GM18520 (cell line): ENCODE results near the gene RIMKLB.

Experiments
- ATAC-seq: cut with Tn5 transposase; IDR thresholded peaks from one replicate; pipeline ENCODE4 v1.9.1; 2021; ENCODE audit not compliant: unreplicated experiment

The RIMKLB gene

GRCh38 chr12:8697476-8698131 lies at the start of gene RIMKLB:
TSS of gene RIMKLB (plus strand) at chr12:8697991. CDS start at chr12:8713867, 15,876 bp downstream.
- ATAC-seq = peak; percentile 49

DNA sequence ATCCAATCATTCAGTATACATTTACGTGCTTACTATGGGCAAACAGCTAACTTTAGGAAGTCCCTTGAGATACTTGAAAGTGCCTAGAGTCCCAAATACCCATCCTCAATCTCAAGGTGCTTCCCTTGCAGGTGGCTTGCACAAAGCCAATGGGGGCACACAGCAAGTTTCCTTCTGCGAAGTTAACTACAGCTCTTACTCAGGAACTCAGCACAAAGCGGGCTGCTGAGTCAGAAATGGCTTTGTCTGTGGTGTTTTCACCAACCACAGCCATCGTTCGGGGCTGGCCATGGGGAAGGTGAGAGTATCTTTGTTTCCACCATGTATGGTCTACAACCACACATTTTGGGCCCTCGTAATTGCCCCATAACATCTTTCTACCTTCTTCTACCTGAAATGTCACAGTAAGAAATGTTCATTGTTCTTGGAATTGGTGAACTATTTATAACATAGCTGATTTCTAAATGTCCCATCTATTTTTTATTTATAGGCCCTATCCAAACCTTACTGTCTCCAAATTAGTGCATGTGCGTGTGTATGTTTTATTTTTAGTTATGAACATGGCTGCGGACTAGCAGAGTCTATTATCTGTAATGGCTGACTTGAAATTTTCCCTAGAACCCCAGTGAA lies 49.1 kb upstream of the RIMKLB start:
- ATAC-seq = peak; percentile 67

DNA sequence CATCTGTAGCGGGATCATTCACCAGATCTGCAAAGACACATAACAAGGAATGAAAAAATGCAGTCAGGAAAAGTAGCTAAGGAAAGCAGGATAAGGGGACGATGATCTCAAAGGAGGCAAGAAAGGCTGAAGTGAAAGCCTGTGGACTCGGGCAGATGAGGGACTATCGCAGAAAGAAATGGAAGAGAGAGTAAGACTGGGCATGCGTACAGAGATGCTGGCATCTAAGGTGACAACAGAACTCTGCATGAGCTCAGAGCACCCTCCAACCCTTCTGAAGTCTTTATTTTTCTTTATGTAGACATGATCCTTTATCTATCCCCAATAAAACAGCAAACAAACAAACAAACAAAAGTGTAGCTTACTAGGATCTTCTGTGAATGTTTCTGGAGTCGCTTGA lies 42.4 kb upstream of the RIMKLB start:
- ATAC-seq = no peak

- ATAC-seq = no peak
Observed at GRCh38 chr12:8658346-8658745, 39.4 kb upstream of the RIMKLB start.

GRCh38 chr12:8661016-8661415 lies 36.8 kb upstream of the RIMKLB start:
- ATAC-seq = no peak

GRCh38 chr12:8661751-8662150 lies 36.0 kb upstream of the RIMKLB start:
- no peak for ATAC-seq

DNA sequence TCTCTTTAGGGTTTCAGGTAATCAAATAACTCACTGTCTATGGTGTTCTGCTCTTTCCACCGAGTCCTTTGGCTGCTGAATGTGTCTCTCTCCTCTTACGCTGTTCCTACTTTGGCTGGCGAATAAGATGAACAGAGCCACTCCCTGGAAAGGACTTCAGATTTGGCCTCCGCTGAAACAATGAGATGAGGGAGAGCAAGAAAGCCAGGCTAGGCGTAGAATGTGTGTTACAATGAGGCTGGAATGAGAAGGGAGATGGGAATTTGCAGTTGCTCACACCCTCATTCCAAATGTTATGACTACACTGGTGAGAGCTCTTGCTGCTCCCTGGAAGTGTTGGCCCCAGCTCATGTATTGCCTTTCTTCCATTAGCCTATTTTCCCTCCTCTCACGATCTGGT lies 35.2 kb upstream of the RIMKLB start, which contains the start of gene MFAP5:
MFAP5 (minus strand) TSS at position 234 of the 400 bp plus-strand sequence. CDS start 722 bp downstream, outside the sequence.
- ATAC-seq = no peak

GRCh38 chr12:8664228-8664913 lies 33.4 kb upstream of the RIMKLB start:
- no peak for ATAC-seq

- no peak for ATAC-seq
Observed at GRCh38 chr12:8665759-8666158, 32.0 kb upstream of the RIMKLB start.

- no peak for ATAC-seq
Observed at GRCh38 chr12:8667270-8667669, 30.5 kb upstream of the RIMKLB start.

DNA sequence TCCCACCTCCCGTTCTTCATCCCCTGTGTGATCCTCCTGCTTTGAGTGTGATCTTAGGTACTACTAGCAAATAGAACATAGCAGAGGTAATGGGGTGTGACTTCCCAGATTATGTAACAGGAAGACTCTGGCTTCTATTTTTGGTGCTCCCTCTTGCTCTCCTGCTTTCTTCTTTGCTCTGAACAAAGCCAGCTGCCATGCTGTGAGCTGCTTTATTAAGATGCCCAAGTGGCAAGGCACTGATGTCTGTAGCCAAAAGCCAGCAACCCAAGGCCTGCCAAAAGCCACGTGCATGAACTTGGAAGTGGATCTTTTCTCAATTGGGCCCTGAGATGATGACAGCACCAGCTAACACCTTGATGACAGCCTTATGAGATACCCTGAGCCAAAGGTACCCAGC lies 29.4 kb upstream of the RIMKLB start:
- no peak for ATAC-seq

DNA sequence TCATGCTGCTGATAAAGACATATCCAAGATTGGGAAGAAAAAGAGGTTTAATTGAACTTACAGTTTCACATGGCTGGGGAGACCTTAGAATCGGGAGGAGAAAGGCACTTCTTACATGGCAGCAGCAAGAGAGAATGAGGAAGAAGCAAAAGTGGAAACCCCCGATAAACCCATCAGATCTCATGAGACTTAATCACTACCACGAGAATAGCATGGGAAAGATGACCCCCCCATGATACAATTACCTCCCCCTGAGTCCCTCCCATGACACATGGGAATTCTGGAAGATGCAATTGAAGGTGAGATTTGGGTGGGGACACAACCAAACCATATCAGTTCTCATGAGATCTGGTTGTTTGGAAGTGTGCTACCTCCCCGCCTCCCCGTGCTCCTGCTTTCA lies 25.4 kb upstream of the RIMKLB start:
- no peak for ATAC-seq

DNA sequence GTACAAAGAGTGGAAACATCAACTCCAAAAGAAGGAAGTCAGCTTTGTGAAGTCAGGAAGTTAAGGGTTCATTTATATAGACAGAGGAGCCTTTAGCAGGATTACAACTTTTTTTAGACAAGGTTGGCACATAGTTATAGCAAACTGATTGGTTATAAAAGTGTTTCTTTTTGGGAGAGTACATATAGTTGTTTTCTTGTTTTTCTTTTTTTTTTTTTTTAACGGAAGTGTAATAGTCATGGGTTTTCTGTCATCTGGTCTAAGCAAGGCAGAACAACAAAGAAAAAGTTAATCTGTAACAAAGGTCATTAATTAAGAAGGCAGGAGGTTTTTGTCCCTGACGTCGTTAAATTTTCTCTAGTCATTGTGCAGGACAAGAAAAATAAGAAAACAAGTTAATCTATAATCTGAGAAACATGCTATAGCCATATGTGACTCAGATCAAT lies 22.2 kb upstream of the RIMKLB start:
- no peak for ATAC-seq

GRCh38 chr12:8676651-8677050 lies 21.1 kb upstream of the RIMKLB start:
- no peak for ATAC-seq

DNA sequence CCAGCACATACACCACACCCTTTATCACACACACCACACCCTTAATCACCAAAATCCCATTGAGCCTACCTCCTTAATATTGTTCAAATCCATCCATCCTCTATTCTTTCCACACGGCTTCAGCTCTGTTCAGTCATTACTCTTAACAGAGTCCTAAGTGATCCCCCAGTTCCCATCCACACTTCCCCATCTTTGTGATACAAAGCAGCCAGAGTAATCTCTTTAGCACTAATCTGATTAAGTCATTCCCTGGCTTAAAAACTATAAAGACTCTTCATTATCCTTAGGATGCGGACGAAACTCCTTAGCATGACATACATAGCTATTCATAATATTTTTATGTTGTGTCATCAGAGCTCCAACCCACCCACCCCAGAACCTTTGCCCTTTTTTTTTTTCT lies 20.4 kb upstream of the RIMKLB start:
- ATAC-seq = no peak

- no peak for ATAC-seq
Observed at GRCh38 chr12:8678661-8679111, 19.1 kb upstream of the RIMKLB start.

DNA sequence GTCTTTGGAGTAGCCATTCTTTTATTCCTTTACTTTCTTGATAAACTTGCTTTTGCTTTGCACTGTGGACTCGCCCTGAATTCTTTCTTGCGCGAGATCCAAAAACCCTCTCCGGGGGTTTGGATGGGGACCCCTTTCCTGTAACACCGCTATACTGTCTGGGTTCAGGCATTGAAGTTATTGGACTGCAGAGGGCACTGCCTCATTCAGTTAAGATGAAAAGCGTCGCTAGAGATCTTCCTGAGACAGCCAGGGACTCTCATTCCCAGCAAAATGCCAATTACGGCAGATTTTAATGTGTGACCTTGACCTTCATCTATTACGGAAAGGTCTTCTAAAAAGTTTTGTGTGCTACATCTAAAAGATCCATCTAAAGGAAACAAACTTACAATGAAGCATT lies 17.3 kb upstream of the RIMKLB start:
- ATAC-seq = no peak

DNA sequence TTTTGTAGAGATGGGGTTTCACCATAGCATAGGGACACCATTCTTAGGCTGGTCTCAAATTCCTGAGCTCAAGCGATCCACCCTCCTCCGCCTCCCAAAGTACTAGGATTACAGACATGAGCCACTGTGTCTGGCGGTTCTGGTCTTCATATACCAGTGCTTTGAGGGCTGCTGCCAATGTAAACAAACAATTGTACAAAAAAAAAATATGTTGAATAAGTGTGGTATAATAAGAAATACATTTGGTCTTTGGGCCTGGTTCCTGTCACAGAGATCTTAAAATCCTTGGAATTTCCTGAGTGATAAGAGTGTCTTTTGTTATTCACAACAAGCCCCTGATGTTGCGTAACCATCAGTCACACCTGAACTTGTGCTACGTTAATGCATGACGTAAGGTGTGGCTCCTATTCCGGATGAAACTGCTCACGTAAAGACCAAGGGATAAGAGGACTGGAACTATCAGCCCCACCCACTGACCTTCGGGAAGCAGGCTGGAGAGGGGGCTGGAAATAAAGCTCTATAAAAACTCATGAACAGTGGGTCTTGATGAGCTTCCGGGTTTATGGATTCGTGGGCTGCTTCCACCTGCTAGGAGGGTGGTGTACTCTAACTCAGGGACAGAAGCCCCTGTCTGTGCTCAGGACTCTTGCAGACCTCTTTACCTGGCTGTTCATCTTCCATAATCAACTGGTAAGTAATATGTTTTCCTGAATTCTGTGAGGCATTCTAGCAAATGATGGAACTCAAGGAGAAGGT lies 16.5 kb upstream of the RIMKLB start:
- ATAC-seq = no peak

- ATAC-seq = no peak
Observed at GRCh38 chr12:8685051-8685450, 12.7 kb upstream of the RIMKLB start.

DNA sequence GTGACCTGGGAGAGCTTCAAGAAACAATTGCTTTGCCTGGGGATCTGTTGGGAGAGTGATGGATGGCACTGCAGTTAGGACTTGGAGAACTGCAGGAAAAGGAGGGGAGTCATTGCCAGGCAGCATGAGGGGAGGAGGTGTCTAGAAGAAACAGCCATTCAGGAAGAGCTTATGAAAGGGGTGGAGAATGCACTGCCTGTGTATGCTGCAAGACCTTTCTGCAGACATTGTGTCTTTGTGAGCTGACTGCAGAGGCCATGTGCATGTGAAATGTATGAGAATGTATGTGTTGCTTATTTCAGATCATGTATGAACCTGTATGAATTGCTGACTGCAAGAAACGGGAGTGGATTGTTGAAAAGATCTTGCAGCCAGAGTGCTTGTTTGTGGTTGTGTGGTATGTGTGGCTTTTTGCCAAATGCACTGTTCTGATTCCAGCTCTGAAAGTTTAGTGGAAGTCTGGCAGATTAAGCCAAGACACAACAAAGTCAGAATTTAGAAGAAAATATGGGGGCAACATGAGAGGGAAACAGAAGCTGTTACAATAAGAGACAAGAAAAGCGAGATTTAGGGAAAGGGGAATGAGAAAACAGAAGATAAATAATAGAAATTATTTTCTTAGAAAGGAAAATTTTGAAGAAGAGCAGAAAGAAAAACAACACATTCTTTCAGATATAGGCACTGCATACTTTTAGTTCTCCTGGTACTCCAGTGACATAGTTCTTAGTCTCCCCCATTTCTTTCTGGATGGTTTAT lies 9.8 kb upstream of the RIMKLB start:
- ATAC-seq = no peak

DNA sequence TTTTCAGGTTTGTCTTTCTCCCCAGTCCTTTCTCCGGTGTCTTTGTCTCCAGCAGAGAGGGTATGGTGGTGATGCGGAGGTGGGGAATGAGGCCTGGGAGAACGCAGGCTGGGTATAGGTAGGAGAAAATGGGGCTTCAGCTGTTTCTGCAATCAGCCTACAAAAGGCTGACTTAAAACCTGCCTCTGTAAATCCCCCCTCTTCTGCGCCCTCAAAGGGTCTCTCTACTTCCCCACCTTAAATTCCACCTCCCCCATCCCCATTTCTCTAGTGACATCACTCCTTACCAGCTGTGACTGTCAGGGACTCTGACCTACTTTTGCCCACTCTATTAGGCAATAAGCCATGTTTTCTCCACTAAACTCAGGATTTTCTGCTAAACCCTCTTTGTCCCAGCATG lies 8.1 kb upstream of the RIMKLB start:
- ATAC-seq = no peak
